Smooth muscle cell (in vitro differentiated cells): ENCODE data around the gene PLA2G2D. TPM values are rescaled to one million over a fixed set of nuclear protein-coding genes. Genes with fewer than 3 reads are reported as not detected.
A peak's percentile ranks its signal among the peaks of the same experiment; 100 is the strongest.

Source experiments
- DNase-seq: peaks from one replicate; lab custom pipeline; 2025; ENCODE audit not compliant: unreplicated experiment; lab: John Stamatoyannopoulos, UW
- H2AFZ ChIP-seq: fragments of 200-600 bp; sonication (generic); 2 replicates; pipeline ENCODE4 v1.6.0; 2016; ENCODE audit warnings: antibody characterized with exemption, low read depth, mild to moderate bottlenecking
- H3F3A ChIP-seq: fragments of 200-600 bp; sonication (generic); 2 replicates; pipeline ENCODE4 v1.6.0; 2017; ENCODE audit warnings: antibody characterized with exemption, low read depth
- H3K27ac ChIP-seq: fragments of 200-600 bp; sonication (generic); 2 replicates; pipeline ENCODE4 v1.5.1; 2016; ENCODE audit warnings: low read depth, mild to moderate bottlenecking
- H3K27me3 ChIP-seq: fragments of 200-600 bp; sonication (generic); 2 replicates; pipeline ENCODE4 v1.6.1; 2016; ENCODE audit warnings: low read depth, mild to moderate bottlenecking
- H3K36me3 ChIP-seq: fragments of 200-600 bp; sonication (generic); 2 replicates; pipeline ENCODE4 v1.5.1; 2016; ENCODE audit warnings: low read depth
- H3K4me1 ChIP-seq: fragments of 200-600 bp; sonication (generic); 2 replicates; pipeline ENCODE4 v1.5.1; 2016; ENCODE audit warnings: low read depth
- H3K4me2 ChIP-seq: fragments of 200-600 bp; sonication (generic); 2 replicates; pipeline ENCODE4 v1.6.0; 2016; ENCODE audit warnings: mild to moderate bottlenecking
- H3K4me3 ChIP-seq: fragments of 200-600 bp; sonication (generic); 2 replicates; pipeline ENCODE4 v1.5.1; 2016; ENCODE audit warnings: mild to moderate bottlenecking
- H3K79me2 ChIP-seq: fragments of 200-600 bp; sonication (generic); 2 replicates; pipeline ENCODE4 v1.6.0; 2016; ENCODE audit warnings: low read depth, mild to moderate bottlenecking
- H3K9ac ChIP-seq: fragments of 200-600 bp; sonication (generic); 2 replicates; pipeline ENCODE4 v1.6.0; 2016; ENCODE audit warnings: low read depth
- H3K9me3 ChIP-seq: fragments of 200-600 bp; sonication (generic); replicated peaks from 2 replicates; pipeline ENCODE4 v1.5.1; 2016; ENCODE audit warnings: low read depth
- H4K20me1 ChIP-seq: fragments of 200-600 bp; sonication (generic); 2 replicates; pipeline ENCODE4 v1.6.0; 2016; ENCODE audit warnings: low read depth
- WGBS: methylation state at CpG from one replicate; pipeline ENCODE4 v1.1.7; 2016; ENCODE audit warnings: low lambda C conversion rate; 5-methylcytosine and 5-hydroxymethylcytosine counted together
- polyA plus RNA-seq: library from polyadenylated mRNA; unstranded; fragments of >200 nt; fragmentation: Nextera tagmentation; extraction: Ambion mirVana; gene quantifications from 2 replicates; pipeline ENCODE4 v1.2.1, GENCODE V29; 2016
- total RNA-seq: library from RNA; depleted of rRNA; stranded (reverse); fragments of >200 nt; gene quantifications from 2 replicates; pipeline ENCODE4 v1.2.3, GENCODE V29; 2014
- TF ChIP-seq, protein P1 (sequence below): fragments of 200-600 bp; sonication (generic); IDR thresholded peaks from 2 replicates; pipeline ENCODE4 v1.5.1; 2017; ENCODE audit warnings: borderline replicate concordance, mild to moderate bottlenecking, antibody characterized with exemption; ENCODE audit not compliant: insufficient read depth, poor library complexity, severe bottlenecking

Gene PLA2G2D
- total and polyA plus RNA-seq, 2 experiments from 2014 or later: not detected

GRCh38 chr1:20151906-20152598 is 32.7 kb upstream of the PLA2G2D start:
- no peaks in the 10 kb centered on the region for H3K79me2 ChIP-seq
- H3K4me1 ChIP-seq: no peaks in the 10 kb centered on the region
- no peaks in the 10 kb centered on the region for H3K9me3 ChIP-seq
- peak; percentile 46 for DNase-seq
- no peak overlapping the region for H3K27ac ChIP-seq
- peak overlapping the region; percentile 43 for H3K4me3 ChIP-seq
- no peaks in the 10 kb centered on the region for H4K20me1 ChIP-seq
- no peaks in the 10 kb centered on the region for H3F3A ChIP-seq
- peak overlapping the region; percentile 91 for H2AFZ ChIP-seq
- peak overlapping the region; percentile 84 for H3K4me2 ChIP-seq
- TF ChIP-seq, protein P1, sequence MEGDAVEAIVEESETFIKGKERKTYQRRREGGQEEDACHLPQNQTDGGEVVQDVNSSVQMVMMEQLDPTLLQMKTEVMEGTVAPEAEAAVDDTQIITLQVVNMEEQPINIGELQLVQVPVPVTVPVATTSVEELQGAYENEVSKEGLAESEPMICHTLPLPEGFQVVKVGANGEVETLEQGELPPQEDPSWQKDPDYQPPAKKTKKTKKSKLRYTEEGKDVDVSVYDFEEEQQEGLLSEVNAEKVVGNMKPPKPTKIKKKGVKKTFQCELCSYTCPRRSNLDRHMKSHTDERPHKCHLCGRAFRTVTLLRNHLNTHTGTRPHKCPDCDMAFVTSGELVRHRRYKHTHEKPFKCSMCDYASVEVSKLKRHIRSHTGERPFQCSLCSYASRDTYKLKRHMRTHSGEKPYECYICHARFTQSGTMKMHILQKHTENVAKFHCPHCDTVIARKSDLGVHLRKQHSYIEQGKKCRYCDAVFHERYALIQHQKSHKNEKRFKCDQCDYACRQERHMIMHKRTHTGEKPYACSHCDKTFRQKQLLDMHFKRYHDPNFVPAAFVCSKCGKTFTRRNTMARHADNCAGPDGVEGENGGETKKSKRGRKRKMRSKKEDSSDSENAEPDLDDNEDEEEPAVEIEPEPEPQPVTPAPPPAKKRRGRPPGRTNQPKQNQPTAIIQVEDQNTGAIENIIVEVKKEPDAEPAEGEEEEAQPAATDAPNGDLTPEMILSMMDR: peak; percentile 86
- WGBS: 23% methylated on average over 26 of the region's 29 CpGs
- no peaks in the 10 kb centered on the region for H3K36me3 ChIP-seq
- no peaks in the 10 kb centered on the region for H3K27me3 ChIP-seq
- H3K9ac ChIP-seq: no peak overlapping the region

DNA sequence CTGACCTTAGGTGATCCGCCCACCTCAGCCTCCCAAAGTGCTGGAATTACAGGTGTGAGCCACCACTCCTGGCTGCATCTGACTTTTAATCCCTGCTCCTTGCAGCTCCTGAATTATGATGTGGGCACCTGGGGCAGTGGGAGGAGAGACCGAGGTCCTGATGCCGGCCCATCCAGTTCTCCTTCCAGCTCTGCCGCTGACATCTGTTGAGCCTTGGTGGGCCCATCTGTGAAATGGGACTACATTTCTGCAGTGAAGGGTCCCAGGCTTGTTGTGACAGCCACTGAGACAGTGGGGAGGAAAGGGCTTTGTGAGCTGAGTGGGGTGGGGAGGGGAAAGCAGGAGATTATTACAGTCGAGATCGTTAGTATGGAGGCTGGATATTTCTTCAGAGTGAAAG is 31.6 kb upstream of the PLA2G2D start:
- no peak overlapping the region for H3K4me2 ChIP-seq
- H3K79me2 ChIP-seq: no peaks in the 10 kb centered on the region
- TF ChIP-seq, protein P1: no peak
- H3K36me3 ChIP-seq: no peaks in the 10 kb centered on the region
- DNase-seq: no peak
- no peak overlapping the region for H3K4me3 ChIP-seq
- WGBS: 94% methylated on average over 6 of the region's 6 CpGs
- no peaks in the 10 kb centered on the region for H3K9me3 ChIP-seq
- no peaks in the 10 kb centered on the region for H3K4me1 ChIP-seq
- H4K20me1 ChIP-seq: no peaks in the 10 kb centered on the region
- H3F3A ChIP-seq: no peaks in the 10 kb centered on the region
- no peak overlapping the region for H3K27ac ChIP-seq
- no peak overlapping the region for H2AFZ ChIP-seq
- H3K27me3 ChIP-seq: no peaks in the 10 kb centered on the region
- no peak overlapping the region for H3K9ac ChIP-seq

DNA sequence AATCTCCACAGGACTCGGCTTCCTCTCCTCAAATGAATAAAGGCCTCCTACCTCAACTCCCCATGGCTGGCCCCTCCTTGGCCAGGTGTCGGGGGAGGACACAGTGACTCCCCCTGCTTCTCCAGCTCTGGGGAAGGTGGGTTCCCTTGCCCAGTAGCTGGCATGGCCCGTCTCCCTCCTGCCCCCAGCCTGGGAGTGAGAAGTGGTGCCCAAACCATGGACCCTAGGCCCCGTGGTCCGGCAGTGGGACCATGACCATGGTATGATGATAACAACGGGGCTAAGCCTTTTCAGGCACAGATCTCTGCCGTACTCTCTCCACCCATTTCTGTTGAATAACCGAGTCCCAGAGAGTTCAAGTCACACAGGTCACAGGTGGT is 31.0 kb upstream of the PLA2G2D start:
- WGBS: 98% methylated on average over 8 of the region's 8 CpGs
- H3F3A ChIP-seq: no peaks in the 10 kb centered on the region
- no peak overlapping the region for H2AFZ ChIP-seq
- no peak overlapping the region for H3K27ac ChIP-seq
- H3K9me3 ChIP-seq: no peaks in the 10 kb centered on the region
- TF ChIP-seq, protein P1: no peak
- H3K4me1 ChIP-seq: no peaks in the 10 kb centered on the region
- no peaks in the 10 kb centered on the region for H3K79me2 ChIP-seq
- no peak overlapping the region for H3K4me2 ChIP-seq
- H3K9ac ChIP-seq: no peak overlapping the region
- no peak overlapping the region for H3K4me3 ChIP-seq
- no peaks in the 10 kb centered on the region for H3K27me3 ChIP-seq
- no peaks in the 10 kb centered on the region for H4K20me1 ChIP-seq
- H3K36me3 ChIP-seq: no peaks in the 10 kb centered on the region
- DNase-seq: no peak

- Histone ChIP-seq H3K4me2 (no peak overlapping the region), H3K4me1 (no peaks in the 10 kb centered on the region), H3K36me3 (no peaks in the 10 kb centered on the region), H3F3A (no peaks in the 10 kb centered on the region), H3K27ac (no peak overlapping the region), H4K20me1 (no peaks in the 10 kb centered on the region), H3K9me3 (no peaks in the 10 kb centered on the region), H3K9ac (no peak overlapping the region), H2AFZ (no peak overlapping the region), H3K79me2 (no peaks in the 10 kb centered on the region), H3K4me3 (no peak overlapping the region), H3K27me3 (no peaks in the 10 kb centered on the region)
- WGBS: 94% methylated on average over 14 of the region's 27 CpGs
- TF ChIP-seq, protein P1: no peak
- DNase-seq: no peak
These were observed 30.4 kb upstream of the PLA2G2D start for GRCh38 chr1:20149601-20150325.
